Vagina (tissue), 2 donors: ENCODE results near the gene ANXA5. TPM values are rescaled to one million over a fixed set of nuclear protein-coding genes. Genes with fewer than 3 reads are reported as not detected.

Experiments used
- DNase-seq, 2 donors: peaks; one replicate each; pipeline ENCODE4 v3.0.0-alpha.2; 2017; ENCODE audit errors: extremely low spot score in 2 of 2
- H3K27ac ChIP-seq: fragments of 200-600 bp; sonication (generic); one replicate; pipeline ENCODE4 v1.5.1; 2019
- H3K27me3 ChIP-seq: fragments of 200-600 bp; sonication (generic); one replicate; pipeline ENCODE4 v1.5.1; 2019
- H3K36me3 ChIP-seq, 2 donors: fragments of 200-600 bp; sonication (generic); one replicate each; pipeline ENCODE4 v1.5.1; 2017 to 2019
- H3K4me1 ChIP-seq: fragments of 200-600 bp; sonication (generic); one replicate; pipeline ENCODE4 v1.5.1; 2019
- H3K4me3 ChIP-seq, 2 donors: fragments of 200-600 bp; sonication (generic); 1 replicate in 1 of 2; 2 replicates in 1 of 2; pipeline ENCODE4 v1.5.1; 2016 to 2019
- H3K9me3 ChIP-seq: fragments of 200-600 bp; sonication (generic); one replicate; pipeline ENCODE4 v1.5.1; 2019
- POLR2A ChIP-seq, 2 donors: fragments of 450-650 bp; IDR thresholded peaks; one replicate each; pipeline ENCODE4 v1.6.1; 2017; ENCODE audit warnings: antibody characterized with exemption in 2 of 2, mild to moderate bottlenecking in 2 of 2, moderate library complexity in 2 of 2
- POLR2AphosphoS5 ChIP-seq, 2 donors: sonication (generic); formaldehyde crosslinking; IDR thresholded peaks; one replicate each; pipeline ENCODE4 v1.9.0; 2017; ENCODE audit warnings: antibody characterized with exemption in 2 of 2, mild to moderate bottlenecking in 2 of 2, low read depth in 1 of 2; ENCODE audit not compliant: insufficient read depth in 1 of 2
- intact Hi-C: fragments of 100-400 bp; cut with DNase I; formaldehyde crosslinking; loops from one replicate; pipeline ENCODE4 v1.15.1; 2023
- total RNA-seq: library from RNA; depleted of rRNA; stranded (reverse); fragments of >200 nt; gene quantifications from one replicate; pipeline ENCODE4 v1.2.3, GENCODE V29; 2016
- TF ChIP-seq, protein P1 (sequence below), 3 experiments: fragments of 450-650 bp in 2 of 3; fragments of 200-600 bp in 1 of 3; sonication (generic) in 1 of 3; IDR thresholded peaks; one replicate each; pipeline ENCODE4 v1.5.1; 2017 to 2019; ENCODE audit warnings: antibody characterized with exemption in 3 of 3, mild to moderate bottlenecking in 2 of 3, moderate library complexity in 2 of 3

The ANXA5 gene
- total RNA-seq, 1 donor from 2014 or later: 197 TPM

DNA sequence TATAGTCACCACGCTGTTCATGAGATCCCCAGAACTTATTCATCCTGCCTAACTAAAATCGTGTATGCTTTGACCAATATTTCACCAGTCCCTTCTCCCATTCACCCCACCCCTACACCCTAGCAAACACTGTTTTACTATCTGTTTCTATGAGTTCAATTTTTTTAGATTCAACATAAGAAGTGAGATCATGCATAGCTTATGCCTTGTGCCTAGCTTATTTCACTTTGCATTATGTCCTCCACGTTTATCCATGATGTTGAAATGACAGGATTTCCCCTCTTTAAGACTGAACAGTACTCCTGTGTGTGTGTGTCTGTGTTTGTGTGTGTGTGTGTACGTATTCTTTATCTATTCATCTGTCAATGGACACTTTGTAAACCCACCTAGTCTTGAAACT, 16.8 kb downstream of the ANXA5 start:
- no peak overlapping the region for H3K27ac ChIP-seq
- intact Hi-C loops: no loop called here
- H3K27me3 ChIP-seq: no peaks in the 10 kb centered on the region
- no peaks in the 10 kb centered on the region for H3K9me3 ChIP-seq
- no peaks in the 10 kb centered on the region for H3K4me1 ChIP-seq
- H3K4me3 ChIP-seq: no peak overlapping the region
- no peak for DNase-seq
- TF ChIP-seq POLR2AphosphoS5 (IDR thresholded peaks at IDR 0.05; ENCODE audit: insufficient read depth in 1 of 2, low read depth in 1 of 2) (no peak), POLR2A (IDR thresholded peaks at IDR 0.05) (no peak)
- TF ChIP-seq, protein P1, sequence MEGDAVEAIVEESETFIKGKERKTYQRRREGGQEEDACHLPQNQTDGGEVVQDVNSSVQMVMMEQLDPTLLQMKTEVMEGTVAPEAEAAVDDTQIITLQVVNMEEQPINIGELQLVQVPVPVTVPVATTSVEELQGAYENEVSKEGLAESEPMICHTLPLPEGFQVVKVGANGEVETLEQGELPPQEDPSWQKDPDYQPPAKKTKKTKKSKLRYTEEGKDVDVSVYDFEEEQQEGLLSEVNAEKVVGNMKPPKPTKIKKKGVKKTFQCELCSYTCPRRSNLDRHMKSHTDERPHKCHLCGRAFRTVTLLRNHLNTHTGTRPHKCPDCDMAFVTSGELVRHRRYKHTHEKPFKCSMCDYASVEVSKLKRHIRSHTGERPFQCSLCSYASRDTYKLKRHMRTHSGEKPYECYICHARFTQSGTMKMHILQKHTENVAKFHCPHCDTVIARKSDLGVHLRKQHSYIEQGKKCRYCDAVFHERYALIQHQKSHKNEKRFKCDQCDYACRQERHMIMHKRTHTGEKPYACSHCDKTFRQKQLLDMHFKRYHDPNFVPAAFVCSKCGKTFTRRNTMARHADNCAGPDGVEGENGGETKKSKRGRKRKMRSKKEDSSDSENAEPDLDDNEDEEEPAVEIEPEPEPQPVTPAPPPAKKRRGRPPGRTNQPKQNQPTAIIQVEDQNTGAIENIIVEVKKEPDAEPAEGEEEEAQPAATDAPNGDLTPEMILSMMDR (IDR thresholded peaks at IDR 0.05): no peak
- peaks cover 0 to 79% of the 10 kb centered on the region in 2 donors for H3K36me3 ChIP-seq

DNA sequence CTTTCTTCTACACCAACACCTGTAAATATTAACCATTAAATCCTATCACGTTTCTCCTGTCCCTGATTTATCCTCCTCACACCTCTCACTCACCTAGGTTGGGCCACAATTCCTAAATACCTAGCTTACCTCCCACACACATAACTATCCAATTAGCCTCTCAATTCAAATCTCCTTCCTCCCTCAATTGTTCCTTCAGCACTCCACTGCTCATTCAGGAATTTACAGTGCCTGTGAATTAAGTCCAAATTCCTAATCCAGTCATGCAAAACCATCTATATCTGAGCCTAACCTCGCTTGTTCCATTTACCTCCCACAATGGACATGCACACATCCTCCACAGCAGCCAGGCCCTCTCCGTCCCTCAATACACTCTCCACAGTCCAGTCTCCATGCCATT, 17.5 kb downstream of the ANXA5 start:
- Histone ChIP-seq H3K27me3 (no peaks in the 10 kb centered on the region), H3K4me3 (no peak overlapping the region), H3K9me3 (no peaks in the 10 kb centered on the region), H3K36me3 (peaks cover 0 to 72% of the 10 kb centered on the region in 2 donors), H3K4me1 (no peaks in the 10 kb centered on the region), H3K27ac (no peak overlapping the region)
- intact Hi-C loops: no loop called here
- no peak for DNase-seq
- no peak for TF ChIP-seq POLR2A (IDR thresholded peaks at IDR 0.05)
- TF ChIP-seq POLR2AphosphoS5 (IDR thresholded peaks at IDR 0.05; ENCODE audit: insufficient read depth in 1 of 2, low read depth in 1 of 2): no peak
- TF ChIP-seq, protein P1 (IDR thresholded peaks at IDR 0.05): no peak

DNA sequence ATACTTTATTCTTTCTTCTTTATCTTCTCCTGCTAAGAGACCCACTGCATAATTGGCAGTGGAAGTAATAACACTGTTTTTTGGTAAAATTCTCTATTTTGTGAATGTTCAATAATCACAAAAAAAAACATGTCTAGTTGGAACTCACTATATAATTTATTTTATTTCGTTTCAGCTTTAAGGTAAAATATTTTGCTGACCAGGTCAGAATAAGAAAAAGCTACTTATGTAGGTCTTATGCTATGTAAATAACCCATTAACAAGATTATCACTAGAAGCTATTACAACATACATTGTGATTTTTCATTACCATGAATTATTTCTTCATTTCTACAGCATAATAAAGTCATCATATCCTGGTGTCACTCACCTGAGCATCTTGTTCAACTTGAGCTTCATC, 19.3 kb downstream of the ANXA5 start:
- intact Hi-C loops: no loop called here
- no peak for DNase-seq
- peaks cover 0 to 71% of the 10 kb centered on the region in 2 donors for H3K36me3 ChIP-seq
- no peaks in the 10 kb centered on the region for H3K9me3 ChIP-seq
- TF ChIP-seq, protein P1 (IDR thresholded peaks at IDR 0.05): no peak
- no peak for TF ChIP-seq POLR2A (IDR thresholded peaks at IDR 0.05)
- TF ChIP-seq POLR2AphosphoS5 (IDR thresholded peaks at IDR 0.05; ENCODE audit: insufficient read depth in 1 of 2, low read depth in 1 of 2): no peak
- no peaks in the 10 kb centered on the region for H3K27me3 ChIP-seq
- H3K27ac ChIP-seq: no peak overlapping the region
- no peak overlapping the region for H3K4me3 ChIP-seq
- no peaks in the 10 kb centered on the region for H3K4me1 ChIP-seq

DNA sequence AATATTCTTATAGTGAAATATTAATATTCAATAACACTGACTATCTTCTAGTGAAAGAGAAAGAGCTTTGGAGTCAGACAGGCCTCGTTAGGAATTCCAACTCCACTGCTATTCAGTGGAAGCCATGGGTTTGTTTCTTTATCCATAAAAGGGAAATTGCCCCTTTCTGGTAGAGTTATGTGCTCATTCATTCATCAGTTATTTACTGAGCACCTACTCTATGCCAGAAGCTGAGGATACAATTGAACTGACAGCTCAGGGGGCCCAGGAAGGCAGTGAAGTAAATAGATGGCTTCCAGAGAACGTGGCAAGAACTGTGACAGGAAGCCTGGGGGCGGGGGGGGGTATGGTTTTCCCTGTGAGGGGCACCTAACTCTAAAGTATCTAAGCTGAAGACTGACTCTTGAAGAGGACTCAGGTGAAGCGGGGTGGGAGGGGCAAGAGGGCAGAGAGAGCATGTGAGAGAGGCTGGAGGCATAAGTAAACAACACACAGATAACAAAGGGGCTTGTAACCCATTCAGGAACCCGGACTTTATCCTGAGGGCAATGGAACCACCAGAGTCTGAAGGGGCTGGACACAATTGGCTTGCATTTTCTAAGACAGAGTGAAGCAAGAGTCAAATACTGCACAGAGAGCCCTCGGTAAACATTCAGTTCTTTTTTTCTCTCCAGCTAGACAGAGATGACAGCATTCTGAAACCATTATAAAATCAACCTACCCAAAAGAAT, 20.3 kb downstream of the ANXA5 start:
- Histone ChIP-seq H3K36me3 (peaks cover 0 to 72% of the 10 kb centered on the region in 2 donors), H3K4me1 (no peaks in the 10 kb centered on the region), H3K4me3 (no peak overlapping the region), H3K9me3 (no peaks in the 10 kb centered on the region), H3K27ac (no peak overlapping the region), H3K27me3 (no peaks in the 10 kb centered on the region)
- DNase-seq: no peak
- TF ChIP-seq POLR2AphosphoS5 (IDR thresholded peaks at IDR 0.05; ENCODE audit: insufficient read depth in 1 of 2, low read depth in 1 of 2) (no peak), POLR2A (IDR thresholded peaks at IDR 0.05) (no peak)
- TF ChIP-seq, protein P1 (IDR thresholded peaks at IDR 0.05): no peak
- intact Hi-C loops: no loop called here

DNA sequence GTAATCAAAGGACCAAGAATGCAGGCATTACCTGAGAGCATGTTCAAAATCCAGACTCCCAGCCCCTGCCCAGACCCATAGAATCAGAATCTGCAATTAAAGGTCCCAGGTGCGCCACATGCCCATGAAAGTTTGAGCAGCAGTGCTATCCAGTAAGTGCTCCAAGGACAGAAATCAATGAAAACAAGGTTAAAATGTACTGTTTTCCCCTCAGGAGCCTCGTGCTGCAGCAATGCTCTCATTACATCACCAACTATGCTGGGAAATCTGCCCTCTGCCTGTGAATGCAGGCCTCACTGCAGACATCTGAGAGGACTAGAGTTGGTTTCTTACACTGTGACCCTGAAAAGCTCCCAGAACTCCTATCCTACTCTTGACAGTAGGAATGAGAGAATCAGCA, 21.1 kb downstream of the ANXA5 start:
- H3K36me3 ChIP-seq: peaks cover 0 to 70% of the 10 kb centered on the region in 2 donors
- no peaks in the 10 kb centered on the region for H3K27me3 ChIP-seq
- intact Hi-C loops: no loop called here
- no peaks in the 10 kb centered on the region for H3K4me1 ChIP-seq
- no peak overlapping the region for H3K27ac ChIP-seq
- DNase-seq: no peak
- H3K4me3 ChIP-seq: no peak overlapping the region
- H3K9me3 ChIP-seq: no peaks in the 10 kb centered on the region
- TF ChIP-seq POLR2A (IDR thresholded peaks at IDR 0.05) (no peak), POLR2AphosphoS5 (IDR thresholded peaks at IDR 0.05; ENCODE audit: insufficient read depth in 1 of 2, low read depth in 1 of 2) (no peak)
- TF ChIP-seq, protein P1 (IDR thresholded peaks at IDR 0.05): no peak
